ENCODE results near the gene RAPGEF4. TPM values are rescaled to one million over a fixed set of nuclear protein-coding genes. Genes with fewer than 3 reads are reported as not detected.

The RAPGEF4 gene
- total and polyA plus RNA-seq, 2 of the 13 experiments (the other 11 are each of a cell fraction or from before 2014, with no cell fraction given): 0.78 to 0.91 TPM

- TF ChIP-seq ZKSCAN8 (CRISPR knock-in tag; IDR thresholded peaks at IDR 0.05; ENCODE audit: borderline replicate concordance) (no peak), ZNF407 (CRISPR knock-in tag; IDR thresholded peaks at IDR 0.05; ENCODE audit: not compliant biosample characterization) (no peak), AGO1 (IDR thresholded peaks at IDR 0.05; ENCODE audit: low read depth, low read length, poor library complexity, severe bottlenecking) (no peak), ZNF619 (CRISPR knock-in tag; IDR thresholded peaks at IDR 0.05) (no peak), TBP (CRISPR knock-in tag; IDR thresholded peaks at IDR 0.05) (no peak), JUNB (CRISPR knock-in tag; IDR thresholded peaks at IDR 0.05; ENCODE audit: borderline replicate concordance) (peak; percentile 87), DMTF1 (CRISPR knock-in tag; IDR thresholded peaks at IDR 0.05) (no peak), SMARCE1 (IDR thresholded peaks at IDR 0.05; ENCODE audit: borderline replicate concordance) (no peak; the same call in 1 of the 2 replicates), TOPORS (CRISPR knock-in tag; IDR thresholded peaks at IDR 0.05) (no peak), UBTF (CRISPR knock-in tag; IDR thresholded peaks at IDR 0.05) (no peak), FOSL2 (CRISPR knock-in tag; IDR thresholded peaks at IDR 0.05) (peak; percentile 98), CAMTA2 (CRISPR knock-in tag; IDR thresholded peaks at IDR 0.05; ENCODE audit: borderline replicate concordance) (no peak), ZBTB42 (CRISPR knock-in tag; IDR thresholded peaks at IDR 0.05) (no peak), POLR2AphosphoS2 (IDR thresholded peaks at IDR 0.05; ENCODE audit: low read depth, low read length) (no peak), NFE2 (CRISPR knock-in tag; IDR thresholded peaks at IDR 0.05) (no peak), ZNF256 (CRISPR knock-in tag; conservative IDR thresholded peaks at IDR 0.05) (no peak)
These were observed 313.4 kb downstream of the RAPGEF4 start (continued) for GRCh38 chr2:173048897-173049661.

Measured in HepG2 (cell line).